ENCODE measurements around the gene NISCH.
A peak's percentile ranks its signal among the peaks of the same experiment; 100 is the strongest.

Gene NISCH

GRCh38 chr3:52447512-52448355 lies 7.7 kb upstream of the NISCH start:
- no peak for DNase-seq

- DNase-seq, result no peak
These were observed 4.7 kb upstream of the NISCH start for GRCh38 chr3:52450489-52451236.

GRCh38 chr3:52451237-52452083 lies 3.9 kb upstream of the NISCH start:
- no peak for DNase-seq

GRCh38 chr3:52452126-52452525 lies 3.3 kb upstream of the NISCH start:
- DNase-seq, result no peak

GRCh38 chr3:52452570-52453221 lies 2.7 kb upstream of the NISCH start:
- no peak for DNase-seq

GRCh38 chr3:52453496-52454249 lies 1.7 kb upstream of the NISCH start, which contains the start of gene TNNC1:
Gene TNNC1, minus strand, starts transcription at chr3:52454041. Its CDS starts 26 bp downstream, at chr3:52454015.
- no peak for DNase-seq

- no peak for DNase-seq
These were observed 1.0 kb upstream of the NISCH start for GRCh38 chr3:52454250-52454937.

- no peak for DNase-seq
These were observed 494 bp upstream of the NISCH start for GRCh38 chr3:52454938-52455282.

GRCh38 chr3:52456169-52456799 lies 880 bp downstream of the NISCH start:
- DNase-seq, result no peak

GRCh38 chr3:52456800-52457183 lies 1.4 kb downstream of the NISCH start:
- DNase-seq, result no peak

GRCh38 chr3:52458031-52458760 lies 2.8 kb downstream of the NISCH start:
- no peak for DNase-seq

GRCh38 chr3:52458770-52459545 lies 3.6 kb downstream of the NISCH start:
- no peak for DNase-seq

GRCh38 chr3:52461874-52462273 lies 6.5 kb downstream of the NISCH start:
- DNase-seq, result no peak

GRCh38 chr3:52463416-52463815 lies 8.0 kb downstream of the NISCH start:
- DNase-seq, result peak; percentile 51 to 71

GRCh38 chr3:52468336-52468735 lies 12.9 kb downstream of the NISCH start:
- peak in 1 of 2 donors; percentile 48 for DNase-seq

- no peak for DNase-seq
These were observed 13.6 kb downstream of the NISCH start for GRCh38 chr3:52469001-52469400.

GRCh38 chr3:52470920-52471319 lies 15.5 kb downstream of the NISCH start:
- DNase-seq, result no peak

GRCh38 chr3:52471371-52472238 lies 16.2 kb downstream of the NISCH start:
- DNase-seq, result peak; percentile 78 to 85

Data from inflammatory macrophage (primary cell).